Prostate gland (tissue), 2 donors: ENCODE results near the gene RAD51B. TPM values are rescaled to one million over a fixed set of nuclear protein-coding genes. Genes with fewer than 3 reads are reported as not detected.

Experiments
- DNase-seq: peaks from one replicate; pipeline ENCODE4 v3.0.0-alpha.2; 2019; ENCODE audit warnings: low spot score
- H3K27ac ChIP-seq, 2 donors: fragments of 200-600 bp; sonication (generic); 2 replicates each; pipeline ENCODE4 v1.5.1; 2017 to 2019
- H3K27me3 ChIP-seq: fragments of 200-600 bp; sonication (generic); replicated peaks from 2 replicates; pipeline ENCODE4 v1.5.1; 2019; ENCODE audit not compliant: insufficient read depth
- H3K36me3 ChIP-seq, 2 donors: fragments of 200-600 bp; sonication (generic); 1 replicate in 1 of 2; 2 replicates in 1 of 2; pipeline versions ENCODE4 v1.5.1 to v1.8.1; 2017 to 2019
- H3K4me1 ChIP-seq: fragments of 200-600 bp; sonication (generic); replicated peaks from 2 replicates; pipeline ENCODE4 v1.5.1; 2019
- H3K4me3 ChIP-seq, 2 donors: fragments of 200-600 bp; sonication (generic); 2 replicates each; pipeline ENCODE4 v1.5.1; 2017 to 2019
- H3K9me3 ChIP-seq: fragments of 200-600 bp; sonication (generic); 2 replicates; pipeline ENCODE4 v1.5.1; 2017
- POLR2A ChIP-seq: fragments of 450-650 bp; IDR thresholded peaks from one replicate; pipeline ENCODE4 v1.6.1; 2016; ENCODE audit warnings: antibody characterized with exemption, mild to moderate bottlenecking
- POLR2AphosphoS5 ChIP-seq: sonication (generic); formaldehyde crosslinking; IDR thresholded peaks from one replicate; pipeline ENCODE4 v1.6.1; 2017; ENCODE audit warnings: antibody characterized with exemption
- WGBS: methylation state at CpG from one replicate; pipeline ENCODE4 v1.1.5; 2018; 5-methylcytosine and 5-hydroxymethylcytosine counted together
- intact Hi-C: fragments of 100-400 bp; cut with DNase I; formaldehyde crosslinking; loops from one replicate; pipeline ENCODE4 v1.14.2; 2022
- total RNA-seq, 2 donors: library from RNA; depleted of rRNA; stranded (reverse); fragments of >200 nt; gene quantifications; one replicate each; pipeline ENCODE4 v1.1.0, GENCODE V29; 2016
- TF ChIP-seq, protein P1 (sequence below), 4 experiments: fragments of 200-600 bp in 2 of 4; fragments of 450-650 bp in 2 of 4; sonication (generic) in 2 of 4; IDR thresholded peaks; 1 replicate in 3 of 4; 2 replicates in 1 of 4; pipeline ENCODE4 v1.5.1; 2016 to 2019; ENCODE audit warnings: antibody characterized with exemption in 4 of 4, mild to moderate bottlenecking in 2 of 4, moderate library complexity in 2 of 4

The RAD51B gene
- total RNA-seq, 2 donors from 2014 or later: 14.9 to 35.8 TPM

- no peaks in the 10 kb centered on the region for H3K9me3 ChIP-seq
- no peaks in the 10 kb centered on the region for H3K36me3 ChIP-seq
- no peaks in the 10 kb centered on the region for H3K4me1 ChIP-seq
- intact Hi-C loops: no loop called here
- no peak overlapping the region for H3K4me3 ChIP-seq
- 81% methylated on average over 4 of the region's 4 CpGs for WGBS
- no peaks in the 10 kb centered on the region for H3K27me3 ChIP-seq
- TF ChIP-seq POLR2A: no peak
- TF ChIP-seq, protein P1, sequence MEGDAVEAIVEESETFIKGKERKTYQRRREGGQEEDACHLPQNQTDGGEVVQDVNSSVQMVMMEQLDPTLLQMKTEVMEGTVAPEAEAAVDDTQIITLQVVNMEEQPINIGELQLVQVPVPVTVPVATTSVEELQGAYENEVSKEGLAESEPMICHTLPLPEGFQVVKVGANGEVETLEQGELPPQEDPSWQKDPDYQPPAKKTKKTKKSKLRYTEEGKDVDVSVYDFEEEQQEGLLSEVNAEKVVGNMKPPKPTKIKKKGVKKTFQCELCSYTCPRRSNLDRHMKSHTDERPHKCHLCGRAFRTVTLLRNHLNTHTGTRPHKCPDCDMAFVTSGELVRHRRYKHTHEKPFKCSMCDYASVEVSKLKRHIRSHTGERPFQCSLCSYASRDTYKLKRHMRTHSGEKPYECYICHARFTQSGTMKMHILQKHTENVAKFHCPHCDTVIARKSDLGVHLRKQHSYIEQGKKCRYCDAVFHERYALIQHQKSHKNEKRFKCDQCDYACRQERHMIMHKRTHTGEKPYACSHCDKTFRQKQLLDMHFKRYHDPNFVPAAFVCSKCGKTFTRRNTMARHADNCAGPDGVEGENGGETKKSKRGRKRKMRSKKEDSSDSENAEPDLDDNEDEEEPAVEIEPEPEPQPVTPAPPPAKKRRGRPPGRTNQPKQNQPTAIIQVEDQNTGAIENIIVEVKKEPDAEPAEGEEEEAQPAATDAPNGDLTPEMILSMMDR (IDR thresholded peaks at IDR 0.05): no peak
- TF ChIP-seq POLR2AphosphoS5: no peak
- DNase-seq: no peak
- H3K27ac ChIP-seq: no peak overlapping the region
Observed at GRCh38 chr14:68391311-68392014, 571.9 kb downstream of the RAD51B start.

DNA sequence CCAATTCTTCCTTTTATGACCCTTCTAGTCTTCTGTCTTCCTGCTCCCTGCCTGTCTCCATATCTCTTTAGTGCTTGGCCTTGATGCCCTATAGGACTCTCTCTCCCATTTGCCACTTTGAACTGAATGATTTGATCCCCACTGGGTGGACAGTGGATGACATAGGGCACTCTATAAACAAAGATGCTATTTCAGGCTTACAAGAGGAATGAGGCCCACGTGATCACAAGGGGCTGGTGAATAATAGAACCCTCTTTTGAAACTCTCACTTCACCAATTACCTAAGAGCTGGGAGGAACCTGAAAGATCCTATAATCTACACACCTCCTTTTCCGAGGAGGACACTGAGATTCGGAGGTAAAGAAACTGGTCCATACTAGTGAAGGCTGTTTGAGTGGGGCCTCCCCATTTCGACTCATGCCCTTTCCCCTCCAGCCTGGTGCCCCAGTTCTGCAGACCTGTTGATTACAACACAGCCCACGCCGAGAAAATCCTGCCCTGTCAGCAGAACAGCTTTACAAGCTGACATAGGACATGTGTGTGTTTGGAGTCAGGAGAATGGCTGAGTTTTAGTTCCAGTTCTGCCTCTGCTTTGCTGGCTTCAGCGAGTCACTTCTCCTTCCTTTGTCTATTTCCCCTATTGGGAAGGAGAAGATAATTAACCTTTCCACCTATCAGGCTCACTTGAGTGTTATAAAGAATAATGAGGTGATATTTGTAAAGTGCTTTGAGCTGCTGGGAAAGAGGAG lies 573.0 kb downstream of the RAD51B start:
- intact Hi-C loops: no loop called here
- TF ChIP-seq POLR2AphosphoS5 (no peak), POLR2A (no peak)
- TF ChIP-seq, protein P1 (IDR thresholded peaks at IDR 0.05): no peak
- 39% methylated on average over 7 of the region's 7 CpGs for WGBS
- DNase-seq: peak; percentile 19
- no peaks in the 10 kb centered on the region for H3K27me3 ChIP-seq
- no peaks in the 10 kb centered on the region for H3K36me3 ChIP-seq
- H3K9me3 ChIP-seq: no peaks in the 10 kb centered on the region
- H3K4me3 ChIP-seq: no peak overlapping the region
- H3K27ac ChIP-seq: no peak overlapping the region
- no peaks in the 10 kb centered on the region for H3K4me1 ChIP-seq

DNA sequence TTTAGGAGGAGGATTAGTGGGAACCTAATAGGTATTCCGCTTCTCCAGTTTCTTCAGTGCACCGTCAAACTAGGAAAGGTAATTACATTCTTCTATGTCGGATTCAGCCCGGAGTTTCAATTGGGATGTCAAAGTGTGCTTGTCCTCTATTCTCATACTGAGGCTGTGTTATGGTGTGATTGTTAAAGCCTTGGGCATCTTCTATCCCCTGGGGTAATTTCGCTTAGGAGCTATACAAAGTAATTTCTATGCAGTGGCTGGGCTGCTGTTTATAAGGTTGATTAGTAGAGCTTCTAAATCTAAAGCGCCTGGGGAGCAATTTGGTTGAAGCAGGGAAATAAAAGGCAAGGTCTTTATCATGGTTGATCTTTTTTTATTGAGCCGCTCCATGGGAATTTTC lies 573.7 kb downstream of the RAD51B start:
- Histone ChIP-seq H3K27me3 (no peaks in the 10 kb centered on the region), H3K27ac (no peak overlapping the region), H3K9me3 (no peaks in the 10 kb centered on the region), H3K4me3 (no peak overlapping the region), H3K4me1 (no peaks in the 10 kb centered on the region), H3K36me3 (no peaks in the 10 kb centered on the region)
- no peak for DNase-seq
- TF ChIP-seq POLR2A (no peak), POLR2AphosphoS5 (no peak)
- TF ChIP-seq, protein P1 (IDR thresholded peaks at IDR 0.05): no peak
- intact Hi-C loops: no loop called here
- WGBS: 82% methylated on average over 7 of the region's 7 CpGs

- Histone ChIP-seq H3K9me3 (no peaks in the 10 kb centered on the region), H3K4me1 (no peaks in the 10 kb centered on the region), H3K4me3 (no peak overlapping the region), H3K27me3 (no peaks in the 10 kb centered on the region), H3K27ac (peak overlapping the region in 1 of 2 donors; percentile 31), H3K36me3 (no peaks in the 10 kb centered on the region)
- DNase-seq: no peak
- WGBS: 58% methylated on average over 6 of the region's 6 CpGs
- TF ChIP-seq, protein P1 (IDR thresholded peaks at IDR 0.05): no peak
- TF ChIP-seq POLR2A (no peak), POLR2AphosphoS5 (no peak)
- intact Hi-C loops: no loop called here
Observed at GRCh38 chr14:68394118-68394763, 574.7 kb downstream of the RAD51B start.
